Measurements from ENCODE around the gene PARN. TPM values are rescaled to one million over a fixed set of nuclear protein-coding genes. Genes with fewer than 3 reads are reported as not detected.

The PARN gene
- total RNA-seq, 1 experiment from 2014 or later = 56.2 TPM

DNA sequence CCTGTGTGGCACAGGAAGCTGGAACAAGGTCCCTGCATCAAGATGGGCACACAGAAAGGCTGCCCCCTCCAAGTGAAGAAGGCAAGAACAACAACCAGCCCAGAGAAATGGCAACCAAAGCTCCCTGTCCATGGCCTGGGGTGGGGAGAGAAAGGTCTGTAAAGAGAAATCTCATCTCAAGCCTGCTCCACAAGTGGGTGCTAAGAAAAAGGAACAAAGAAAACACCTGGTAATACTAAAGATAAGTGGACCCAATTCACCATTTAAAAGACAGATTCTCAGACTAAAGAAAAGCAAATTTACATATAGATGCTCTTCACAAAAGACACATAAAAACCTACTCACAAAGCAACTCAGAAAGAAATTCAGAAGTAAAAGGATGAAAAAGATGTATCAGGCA lies 107.4 kb downstream of the PARN start:
- no peaks in the 10 kb centered on the region for H3K79me1 ChIP-seq (ENCODE audit: insufficient read depth, low read depth, low read length, poor library complexity, severe bottlenecking)
- H2AK5ac ChIP-seq (ENCODE audit: insufficient read length, low read length) = no peak overlapping the region
- no peak overlapping the region for H3K56ac ChIP-seq (ENCODE audit: insufficient read length, low read depth, low read length)
- H2BK20ac ChIP-seq (ENCODE audit: low read depth, low read length, poor library complexity, severe bottlenecking) = no peak overlapping the region
- H4K20me1 ChIP-seq (ENCODE audit: control insufficient read depth, insufficient read depth, insufficient read length) = no peaks in the 10 kb centered on the region
- no peak overlapping the region for H3K9ac ChIP-seq (ENCODE audit: extremely low read depth, insufficient read length, low read length)
- Mint-ChIP-seq H3K4me1 (peaks cover 67 to 72% of the 10 kb centered on the region in 2 experiments), H3K4me3 (peak overlapping the region; percentile 3 to 21; a peak in 2 of 5 replicates), H3K36me3 (ENCODE audit: insufficient read depth in 1 of 3, low read depth in 3 of 3) (peaks cover 0 to 4% (median 0%) of the 10 kb centered on the region in 3 experiments; a peak in 1 of 7 replicates), H3K27me3 (ENCODE audit: low read depth) (no peaks in the 10 kb centered on the region), H3K9me3 (no peaks in the 10 kb centered on the region), H3K27ac (peak overlapping the region; percentile 38 to 96 (median 63); a peak in 5 of 7 replicates)
- no peak overlapping the region for H4K8ac ChIP-seq (replicated peaks; ENCODE audit: insufficient read length, low read depth, low read length)
- peak overlapping the region; percentile 64; the same call in 1 of the 2 replicates for H3K14ac ChIP-seq (ENCODE audit: insufficient read depth, low read length)
- H3K27me3 ChIP-seq (ENCODE audit: insufficient read depth, low read length) = no peaks in the 10 kb centered on the region
- H4K91ac ChIP-seq (ENCODE audit: insufficient read length, low read depth, low read length) = no peak overlapping the region
- no peak overlapping the region for H3K23ac ChIP-seq (ENCODE audit: insufficient read length, low read depth, low read length)
- no peak overlapping the region for H2BK15ac ChIP-seq (ENCODE audit: low read depth, low read length)
- H3K9me3 ChIP-seq (ENCODE audit: control insufficient read depth, low read depth, low read length) = no peaks in the 10 kb centered on the region
- H3K4me1 ChIP-seq (ENCODE audit: insufficient read depth, low read length) = peaks cover 19% of the 10 kb centered on the region
- H3K18ac ChIP-seq (ENCODE audit: insufficient read length, low read depth, low read length) = peak overlapping the region; percentile 59
- no peak overlapping the region for H3T11ph ChIP-seq (ENCODE audit: low read length)
- H3K4me2 ChIP-seq (ENCODE audit: insufficient read depth, insufficient read length, low read length) = peak overlapping the region; percentile 48
- no peak overlapping the region for H4K5ac ChIP-seq (ENCODE audit: insufficient read length, low read depth, low read length)
- no peak overlapping the region for H2BK12ac ChIP-seq (ENCODE audit: insufficient read length, low read depth, low read length)
- no peak overlapping the region for H2BK5ac ChIP-seq (ENCODE audit: insufficient read length, low read length)
- no peak for DNase-seq
- no peaks in the 10 kb centered on the region for H3K79me2 ChIP-seq (ENCODE audit: insufficient read depth, low read length)
- H3K4ac ChIP-seq (ENCODE audit: low read depth, low read length) = no peak overlapping the region
- TF ChIP-seq, protein P1, sequence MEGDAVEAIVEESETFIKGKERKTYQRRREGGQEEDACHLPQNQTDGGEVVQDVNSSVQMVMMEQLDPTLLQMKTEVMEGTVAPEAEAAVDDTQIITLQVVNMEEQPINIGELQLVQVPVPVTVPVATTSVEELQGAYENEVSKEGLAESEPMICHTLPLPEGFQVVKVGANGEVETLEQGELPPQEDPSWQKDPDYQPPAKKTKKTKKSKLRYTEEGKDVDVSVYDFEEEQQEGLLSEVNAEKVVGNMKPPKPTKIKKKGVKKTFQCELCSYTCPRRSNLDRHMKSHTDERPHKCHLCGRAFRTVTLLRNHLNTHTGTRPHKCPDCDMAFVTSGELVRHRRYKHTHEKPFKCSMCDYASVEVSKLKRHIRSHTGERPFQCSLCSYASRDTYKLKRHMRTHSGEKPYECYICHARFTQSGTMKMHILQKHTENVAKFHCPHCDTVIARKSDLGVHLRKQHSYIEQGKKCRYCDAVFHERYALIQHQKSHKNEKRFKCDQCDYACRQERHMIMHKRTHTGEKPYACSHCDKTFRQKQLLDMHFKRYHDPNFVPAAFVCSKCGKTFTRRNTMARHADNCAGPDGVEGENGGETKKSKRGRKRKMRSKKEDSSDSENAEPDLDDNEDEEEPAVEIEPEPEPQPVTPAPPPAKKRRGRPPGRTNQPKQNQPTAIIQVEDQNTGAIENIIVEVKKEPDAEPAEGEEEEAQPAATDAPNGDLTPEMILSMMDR (conservative IDR thresholded peaks at IDR 0.05) = no peak
- H2AFZ ChIP-seq (ENCODE audit: low read length) = no peak overlapping the region
- no peak overlapping the region for H2BK120ac ChIP-seq (ENCODE audit: low read depth, low read length, poor library complexity, severe bottlenecking)
- no peaks in the 10 kb centered on the region for H3K23me2 ChIP-seq (ENCODE audit: insufficient read length, low read depth, low read length, poor library complexity, severe bottlenecking)
- H3K27ac ChIP-seq (ENCODE audit: insufficient read length, low read depth, low read length) = peak overlapping the region; percentile 48
